Stimulated activated CD8-positive, alpha-beta memory T cell treated with anti-CD3 and anti-CD28 coated beads, Interleukin-4, amount 100 ng/mL, for 4 hours (primary cell): Measurements from ENCODE around the gene AQP6.
"Not testable (repeated sequence)": the region's sequence is repeated elsewhere in the genome, so short reads cannot be mapped to it uniquely, and the experiment has no call there.

Experiments
- DNase-seq, 2 donors: peaks; one replicate each; pipeline ENCODE4 v3.0.0-alpha.2; 2020; ENCODE audit warnings: low read depth in 2 of 2, low spot score in 1 of 2

The AQP6 gene

DNA sequence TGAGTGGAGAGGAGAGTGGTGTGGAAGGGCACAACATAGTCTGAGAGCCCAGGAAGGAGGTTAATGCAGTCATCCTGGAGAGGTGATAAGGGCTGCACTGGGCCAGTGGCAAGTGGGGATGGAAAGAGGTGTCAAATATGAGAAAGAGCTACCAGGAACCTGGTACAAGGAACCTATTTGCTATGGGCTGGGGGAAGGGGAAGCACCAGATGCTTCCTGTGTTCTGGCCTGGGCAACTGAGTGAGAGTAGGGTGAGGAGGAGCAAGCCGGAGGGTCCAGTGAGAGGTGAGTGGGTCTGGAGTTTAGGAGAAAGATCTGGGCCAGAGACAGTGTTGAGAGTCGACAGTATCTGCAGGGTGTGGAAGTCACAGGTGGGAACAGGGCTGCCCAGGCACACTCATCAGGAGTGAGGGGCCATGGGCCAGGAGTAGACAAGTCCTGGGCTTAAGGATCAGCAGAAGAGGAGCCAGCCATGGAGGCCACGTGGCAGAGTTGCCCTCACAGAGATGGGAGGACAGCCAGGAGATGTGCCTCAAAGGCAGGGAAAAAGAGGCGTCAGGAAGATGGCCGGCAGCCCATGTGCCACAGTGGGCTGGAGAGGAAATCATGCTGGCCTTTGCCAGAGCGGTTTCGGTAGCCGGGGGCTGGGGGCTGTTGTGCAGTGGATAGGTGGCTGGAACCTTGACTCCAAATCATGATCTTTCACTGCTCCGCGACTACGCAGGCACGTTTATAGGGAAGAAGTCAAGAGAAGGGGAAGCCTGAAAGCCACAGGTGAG lies 2.9 kb upstream of the AQP6 start:
- DNase-seq: no peak

DNA sequence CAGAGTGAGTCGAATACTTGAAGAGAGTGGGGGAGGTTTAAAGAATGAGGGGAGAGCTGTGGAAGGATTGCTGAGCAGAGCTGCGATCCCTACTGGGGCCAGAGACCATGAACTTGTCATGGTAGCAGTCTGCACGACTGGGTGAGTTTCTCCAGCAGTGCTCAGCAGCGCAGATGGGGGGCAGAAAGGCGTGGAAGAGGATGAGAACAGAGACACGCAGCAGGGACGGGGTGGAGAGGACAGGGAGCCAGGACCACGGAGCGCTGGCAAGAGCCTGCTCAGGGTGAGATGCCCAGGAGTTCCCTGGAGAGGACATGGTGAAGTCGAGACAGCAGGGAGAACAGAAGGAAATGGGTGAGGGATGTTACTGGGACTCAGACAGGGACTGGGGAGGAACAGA lies 2.1 kb upstream of the AQP6 start:
- DNase-seq: no peak

DNA sequence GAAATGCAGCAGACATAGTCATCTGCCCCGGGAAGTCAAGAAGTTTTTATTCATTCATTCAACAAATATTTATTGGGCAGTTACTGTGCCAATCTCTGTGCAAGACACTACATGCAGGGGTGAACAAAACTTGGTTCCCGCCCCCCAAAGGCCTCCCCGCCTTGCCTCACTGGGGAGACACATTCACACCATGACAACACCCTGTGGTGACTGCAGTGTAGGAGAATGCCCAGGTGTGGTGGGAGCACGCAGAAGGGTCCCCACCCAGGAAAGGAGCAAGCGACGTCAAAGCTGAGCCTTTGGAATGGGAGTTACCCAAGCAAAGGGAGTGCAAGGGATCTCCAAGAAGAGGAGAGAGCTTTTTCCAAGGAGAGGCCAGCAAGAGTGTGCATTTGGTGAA lies 1.6 kb upstream of the AQP6 start:
- DNase-seq: no peak

DNA sequence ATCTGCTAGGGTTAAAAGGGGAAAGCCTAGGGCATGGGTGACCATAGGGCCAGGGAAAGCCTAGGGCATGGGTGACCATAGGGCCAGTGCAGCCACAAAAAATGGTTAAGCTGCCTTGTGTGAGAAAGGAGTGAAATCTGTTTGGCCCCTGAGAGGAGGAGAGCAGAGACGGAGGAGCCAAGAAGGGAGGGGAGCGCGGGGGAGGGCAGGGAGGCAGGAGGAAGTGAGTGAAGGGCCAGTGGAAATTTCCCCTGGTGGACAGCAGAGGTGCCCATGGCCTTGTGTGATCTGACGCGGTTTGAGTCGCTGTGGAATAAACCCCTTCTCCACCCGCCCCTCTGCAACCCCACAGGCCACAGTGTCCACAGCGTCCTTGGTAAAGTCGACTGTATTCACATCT lies 618 bp upstream of the AQP6 start:
- no peak for DNase-seq

DNA sequence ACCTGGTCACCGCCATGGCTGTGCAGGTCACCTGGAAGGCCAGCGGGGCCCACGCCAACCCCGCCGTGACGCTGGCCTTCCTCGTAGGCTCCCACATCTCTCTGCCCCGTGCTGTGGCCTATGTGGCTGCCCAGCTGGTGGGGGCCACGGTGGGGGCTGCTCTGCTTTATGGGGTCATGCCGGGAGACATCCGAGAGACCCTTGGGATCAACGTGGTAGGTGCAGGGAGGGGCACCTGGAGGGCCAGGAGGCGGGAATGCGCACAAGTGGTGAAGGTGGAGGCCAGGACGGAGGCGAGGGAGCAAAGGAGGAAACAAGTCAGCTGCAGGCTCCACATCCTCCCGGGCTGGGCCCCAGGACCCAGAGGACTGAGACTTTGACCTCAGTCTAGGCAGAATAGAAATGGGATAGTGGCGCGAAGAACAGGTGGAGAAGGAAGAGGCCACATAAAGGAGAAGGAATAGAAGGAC lies 649 bp downstream of the AQP6 start:
- no peak for DNase-seq

DNA sequence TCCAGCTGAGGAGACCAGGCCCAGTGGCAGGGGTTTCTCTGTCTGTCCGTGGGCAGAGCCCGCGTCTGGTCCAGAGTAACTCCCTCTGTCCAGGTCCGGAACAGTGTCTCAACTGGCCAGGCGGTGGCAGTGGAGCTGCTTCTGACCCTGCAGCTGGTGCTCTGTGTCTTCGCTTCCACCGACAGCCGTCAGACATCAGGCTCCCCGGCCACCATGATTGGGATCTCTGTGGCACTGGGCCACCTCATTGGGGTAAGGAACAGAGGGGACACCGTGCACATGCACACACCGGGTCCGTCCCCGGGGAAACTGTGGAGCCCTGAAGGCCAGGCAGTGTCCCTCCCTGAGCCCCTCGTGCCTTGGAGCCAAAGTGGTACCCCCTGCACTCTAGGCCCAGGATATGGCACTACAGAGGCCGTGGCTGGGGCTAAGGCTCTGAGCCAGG lies 1.5 kb downstream of the AQP6 start:
- DNase-seq: no peak

DNA sequence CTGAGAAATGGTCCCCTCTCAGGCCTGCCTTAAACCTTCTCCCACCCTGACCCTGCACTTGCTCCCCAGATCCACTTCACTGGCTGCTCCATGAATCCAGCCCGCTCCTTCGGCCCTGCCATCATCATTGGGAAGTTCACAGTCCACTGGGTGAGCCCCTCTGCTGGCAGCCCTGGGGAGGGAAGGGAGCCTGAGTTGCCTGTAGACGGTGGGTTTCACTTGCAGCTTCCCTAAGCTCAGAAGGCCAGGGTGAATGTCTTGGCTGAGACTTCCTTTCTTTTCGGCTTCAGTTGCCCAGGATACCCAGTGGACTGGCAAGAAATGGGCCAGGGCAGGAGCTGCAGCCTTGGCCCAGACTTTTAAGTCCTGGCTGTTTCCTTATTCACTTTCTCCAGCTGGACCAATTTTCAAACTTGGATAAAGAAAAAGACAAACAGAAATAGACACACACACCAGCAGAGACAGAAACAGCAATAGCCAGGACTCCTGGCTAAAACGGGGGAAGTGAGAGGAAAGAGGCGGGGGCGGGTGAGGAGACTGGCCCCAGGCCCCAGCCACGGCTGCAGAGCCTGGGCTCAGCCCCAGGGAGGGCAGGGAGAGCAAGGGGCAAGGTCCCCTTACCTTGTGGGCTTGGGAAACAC lies 2.0 kb downstream of the AQP6 start:
- no peak for DNase-seq

DNA sequence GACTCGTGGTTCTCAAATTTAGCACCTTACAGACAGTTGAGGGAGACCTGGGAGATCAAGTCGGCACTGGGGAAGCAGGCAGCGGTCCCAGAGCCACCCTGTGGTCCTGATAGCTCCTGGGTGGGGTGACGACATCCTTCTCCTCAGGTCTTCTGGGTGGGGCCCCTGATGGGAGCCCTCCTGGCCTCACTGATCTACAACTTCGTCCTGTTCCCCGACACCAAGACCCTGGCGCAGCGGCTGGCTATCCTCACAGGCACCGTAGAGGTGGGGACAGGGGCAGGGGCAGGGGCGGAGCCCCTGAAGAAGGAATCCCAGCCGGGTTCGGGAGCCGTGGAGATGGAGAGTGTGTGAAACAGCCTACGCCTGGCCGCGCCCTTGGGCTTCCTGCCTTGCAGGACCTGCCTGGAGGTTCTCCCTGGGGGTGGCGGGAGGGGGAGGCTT lies 2.6 kb downstream of the AQP6 start:
- no peak for DNase-seq

DNA sequence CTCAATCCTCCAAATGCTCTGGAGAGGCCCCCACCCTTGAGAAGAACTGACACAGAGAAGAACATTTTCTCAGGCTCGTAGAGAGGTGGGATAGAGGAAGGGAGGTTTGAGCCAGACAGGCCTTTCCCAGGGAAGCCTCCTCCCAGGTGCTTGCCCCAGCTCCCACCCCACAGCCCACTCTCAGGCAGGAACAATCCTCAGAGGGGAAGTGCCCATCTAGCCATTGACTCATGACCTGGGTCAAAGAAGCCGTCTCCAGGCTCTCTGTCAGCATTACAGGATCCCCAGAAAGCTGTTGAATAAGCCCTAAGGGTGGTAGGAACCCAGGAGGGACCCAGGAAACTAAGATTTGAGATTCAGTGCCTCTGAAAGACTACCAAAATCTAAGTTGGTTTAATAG lies 3.8 kb downstream of the AQP6 start:
- DNase-seq: no peak

DNA sequence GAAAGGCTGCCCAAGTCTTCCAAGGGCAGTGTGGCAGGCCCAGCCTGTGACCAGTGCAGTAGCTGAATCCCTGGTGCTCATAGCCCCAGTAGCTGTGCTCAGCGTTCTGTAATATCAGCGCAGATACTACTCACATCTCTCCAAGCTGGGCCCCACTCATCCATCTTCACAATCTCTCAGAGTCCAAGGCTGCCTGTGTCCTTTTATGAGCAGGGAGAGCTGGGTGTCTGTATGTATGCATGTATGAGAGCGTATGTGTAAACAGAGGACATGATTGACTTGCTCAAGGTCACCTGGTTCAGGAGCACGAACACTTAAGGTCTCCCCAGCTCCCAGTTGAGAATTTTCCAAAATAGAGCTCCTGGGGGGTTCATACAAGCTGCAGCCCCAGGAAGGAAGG lies 5.4 kb downstream of the AQP6 start:
- DNase-seq: no peak

DNA sequence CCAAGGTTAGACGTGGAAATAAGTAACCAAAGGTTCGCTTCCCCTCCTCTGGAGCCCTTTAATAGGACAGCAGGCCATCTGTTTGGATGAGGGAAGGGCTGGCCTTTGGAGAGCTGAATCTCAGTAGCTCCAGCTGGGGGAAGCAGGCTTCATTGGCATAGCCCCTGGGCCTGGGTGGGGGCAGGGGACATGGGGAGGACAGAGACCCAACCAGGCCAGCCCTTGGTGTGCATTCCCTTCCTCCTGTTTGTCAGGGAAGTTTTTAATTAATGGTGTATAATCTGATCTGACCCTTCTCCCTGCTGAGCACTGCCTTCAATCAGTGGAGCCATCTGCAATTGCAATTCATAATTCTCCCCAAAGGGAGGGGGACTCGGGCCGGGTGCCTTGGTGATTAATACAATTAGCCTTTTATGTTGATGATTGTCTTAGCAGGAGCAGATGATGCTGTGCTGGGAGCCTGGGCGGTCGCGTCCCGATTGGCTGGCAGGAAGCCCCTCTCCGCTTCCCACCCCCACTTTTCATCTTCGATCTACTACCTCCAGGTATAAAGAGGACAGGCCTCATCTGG lies 6.4 kb downstream of the AQP6 start:
- DNase-seq: no peak

DNA sequence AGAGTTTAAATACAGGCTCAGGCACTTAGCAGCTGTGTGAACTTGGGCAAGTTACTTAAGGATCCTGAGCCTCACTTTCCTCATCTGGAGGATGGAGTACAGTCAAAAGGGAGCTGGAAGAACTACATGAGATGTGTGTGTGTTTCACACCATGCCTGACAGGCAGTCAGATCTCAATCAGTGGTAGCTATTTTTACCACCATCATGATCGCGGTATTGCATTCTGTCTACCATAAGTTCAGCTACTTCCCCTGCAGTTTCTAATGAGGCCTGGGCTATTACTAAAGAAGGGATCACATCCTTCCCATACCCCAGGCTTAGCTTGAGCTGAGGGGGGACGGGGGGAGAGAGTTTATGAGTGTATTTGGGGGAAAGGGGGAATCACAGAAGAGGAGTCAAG lies 7.0 kb downstream of the AQP6 start:
- no peak for DNase-seq

DNA sequence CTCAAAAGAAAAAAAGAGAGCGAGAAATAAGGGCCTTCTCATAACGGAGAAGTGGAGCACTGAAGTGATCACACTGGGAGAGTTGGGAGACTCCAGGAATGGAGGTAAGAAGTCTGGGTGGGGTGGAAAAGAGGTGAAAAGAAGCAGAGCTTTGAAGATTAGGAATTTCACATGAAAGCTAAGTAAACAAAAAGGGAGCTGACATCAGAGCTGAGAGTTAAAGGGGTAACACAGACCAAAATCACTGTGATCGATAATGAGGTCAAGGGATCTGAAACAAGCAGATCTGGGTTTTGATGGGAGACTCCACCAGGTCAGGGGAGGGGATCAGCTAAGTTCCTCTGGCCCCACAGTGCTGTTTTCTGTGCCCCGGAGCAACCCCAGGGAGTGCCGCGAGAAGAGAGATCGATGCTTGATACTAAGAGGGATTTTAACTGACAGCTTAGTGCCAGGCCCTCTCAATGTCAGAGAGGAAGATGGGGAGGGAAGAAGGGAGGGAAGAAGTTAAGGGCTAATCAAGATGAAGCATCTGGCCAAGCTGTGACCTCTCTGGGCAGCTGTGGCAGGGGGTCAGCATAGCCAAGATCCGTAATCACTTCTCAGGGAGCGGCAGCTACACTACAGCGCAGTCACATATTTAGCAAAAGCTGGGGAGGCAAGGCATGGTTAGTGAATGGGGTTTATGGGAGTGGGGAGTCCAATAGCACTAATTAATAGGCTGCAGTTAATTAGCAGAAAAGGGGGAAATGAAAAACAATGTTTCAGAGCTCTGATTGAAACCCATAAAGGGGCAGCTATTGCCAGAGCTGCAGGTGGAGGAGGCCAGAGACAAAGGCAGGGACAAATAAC lies 8.0 kb downstream of the AQP6 start:
- no peak for DNase-seq

DNA sequence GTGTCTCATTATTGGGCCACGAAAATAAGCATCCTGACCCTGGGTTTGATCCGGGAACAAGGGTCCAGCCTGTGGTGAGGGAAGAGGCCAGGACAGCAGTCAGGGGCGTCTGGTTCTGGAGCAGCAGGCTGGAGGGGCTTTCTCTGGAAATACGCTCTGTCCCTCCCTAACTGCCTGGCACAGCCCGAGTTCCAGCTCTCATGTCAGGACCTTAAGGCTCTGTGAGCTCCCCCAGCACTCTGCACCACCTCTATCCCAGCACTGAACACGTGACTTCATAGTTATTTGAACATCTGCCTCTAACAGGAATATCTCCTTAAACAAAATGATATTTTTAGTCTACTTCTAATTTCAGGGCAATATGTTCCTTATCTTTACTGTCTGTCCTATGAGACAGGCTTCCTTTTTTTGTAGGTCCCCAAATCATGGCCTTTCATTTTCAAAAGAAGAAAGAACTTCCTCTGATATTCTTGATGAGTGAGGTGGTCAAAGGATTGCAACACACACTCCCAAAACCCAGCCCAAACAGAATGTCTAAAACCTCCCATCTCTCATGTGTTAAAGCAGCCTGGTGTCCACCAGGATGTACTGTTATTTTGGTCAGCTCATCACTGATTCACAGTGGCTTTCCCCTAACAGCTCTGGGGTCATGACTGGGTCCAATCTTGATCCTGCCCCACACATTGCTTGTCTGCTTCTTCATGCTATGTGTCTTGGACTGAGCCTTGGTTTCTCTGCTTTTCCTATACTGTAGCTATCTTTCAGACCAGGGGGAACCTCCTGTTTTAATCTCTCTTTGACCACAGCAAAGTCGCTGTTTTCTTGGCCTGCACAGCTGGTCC lies 9.7 kb downstream of the AQP6 start:
- no peak for DNase-seq

DNA sequence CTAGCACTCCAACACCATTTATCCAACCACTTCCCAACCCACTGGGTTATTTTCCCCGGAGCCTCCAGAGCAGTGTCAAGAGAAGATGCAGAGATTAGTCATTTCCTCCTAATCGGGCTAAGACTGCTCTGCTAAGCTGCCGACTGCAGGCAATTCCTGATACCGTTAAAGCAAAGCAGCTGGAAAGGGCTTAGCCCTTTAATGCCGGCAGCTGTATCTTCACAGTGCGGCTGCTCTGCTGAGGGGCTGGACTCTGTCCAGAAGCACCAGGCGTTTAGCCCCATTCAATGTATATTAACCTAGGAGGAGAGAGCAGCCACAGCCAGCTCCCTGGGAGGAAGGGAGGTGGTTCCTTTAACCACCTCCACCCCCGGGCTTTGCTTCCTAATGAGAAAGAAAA lies 11.1 kb downstream of the AQP6 start:
- no peak for DNase-seq

DNA sequence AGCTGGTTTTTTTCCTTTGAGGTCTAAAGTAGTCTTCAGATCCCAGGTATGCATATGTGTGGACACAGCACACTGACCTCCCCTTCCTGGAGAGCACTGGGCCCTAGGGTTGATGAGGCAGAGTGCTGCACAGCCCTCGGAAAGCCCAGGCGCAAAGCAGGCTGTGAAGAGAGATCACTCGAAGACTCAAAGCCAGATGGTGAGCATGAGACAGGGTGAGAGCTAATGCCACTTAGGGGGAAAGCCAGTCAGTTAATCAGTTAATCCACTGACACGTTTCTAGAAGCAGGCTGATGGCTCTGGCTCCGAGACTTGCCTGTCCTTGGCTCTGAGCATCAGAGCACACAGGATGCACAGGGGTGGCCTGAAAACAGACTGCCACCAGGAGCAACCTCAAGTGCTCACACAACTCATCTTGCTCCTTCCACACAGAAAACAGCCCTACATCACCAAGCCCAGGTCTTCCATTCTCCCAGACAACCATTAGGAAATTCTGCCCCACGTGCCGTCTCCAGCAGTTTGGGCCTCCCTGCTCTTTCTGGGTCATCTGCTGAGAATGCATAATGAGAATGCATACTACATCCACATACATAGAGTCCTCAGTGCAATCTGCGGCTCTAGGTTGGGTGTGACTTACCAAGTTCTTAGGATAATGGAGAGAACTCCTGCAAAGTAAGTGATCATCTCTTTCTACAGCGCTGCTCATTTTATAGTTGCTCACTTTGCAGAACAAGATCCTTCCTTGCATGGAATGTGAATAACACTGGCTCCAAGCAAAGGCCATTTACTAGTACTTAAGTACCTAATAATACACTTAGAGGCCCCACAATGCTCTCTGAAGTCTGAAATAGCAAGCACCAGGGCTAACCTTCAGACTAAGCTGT lies 12.0 kb downstream of the AQP6 start:
- DNase-seq: no peak

DNA sequence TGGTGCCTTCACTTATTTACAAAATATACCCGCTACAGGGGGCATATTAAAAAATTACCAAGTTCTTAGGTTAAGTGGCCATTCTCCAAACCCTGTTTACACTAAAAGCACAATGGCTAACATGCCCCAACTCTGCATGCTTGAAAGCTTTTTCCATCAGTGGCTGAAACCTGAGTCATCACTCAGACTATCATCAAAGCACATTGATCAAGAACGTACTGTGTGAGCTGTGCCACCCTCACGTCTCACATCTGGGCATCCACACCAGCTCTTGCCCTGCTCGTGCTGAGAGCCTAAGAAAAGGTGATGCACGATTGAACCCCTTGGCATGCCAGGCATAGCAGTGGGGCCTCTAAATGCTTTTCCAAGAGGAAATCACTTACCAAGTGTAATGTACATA lies 13.2 kb downstream of the AQP6 start:
- no peak for DNase-seq

DNA sequence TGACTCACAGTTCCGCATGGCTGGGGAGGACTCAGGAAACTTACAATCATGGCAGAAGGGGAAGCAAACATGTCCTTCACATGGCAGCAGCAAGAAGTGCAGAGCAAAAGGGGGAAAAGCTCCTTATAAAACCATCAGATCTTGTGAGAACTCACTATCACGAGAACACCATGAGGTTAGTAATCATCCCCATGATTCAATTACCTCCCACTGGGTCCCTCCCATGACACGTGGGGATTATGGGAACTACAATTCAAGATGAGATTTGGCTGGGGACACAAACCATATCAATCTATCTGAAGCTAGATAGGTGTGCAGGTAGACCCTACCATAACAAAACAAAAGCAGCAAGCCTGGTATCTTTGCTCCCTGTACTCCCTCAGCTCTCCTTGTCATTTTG lies 13.7 kb downstream of the AQP6 start:
- not testable (repeated sequence) for DNase-seq

DNA sequence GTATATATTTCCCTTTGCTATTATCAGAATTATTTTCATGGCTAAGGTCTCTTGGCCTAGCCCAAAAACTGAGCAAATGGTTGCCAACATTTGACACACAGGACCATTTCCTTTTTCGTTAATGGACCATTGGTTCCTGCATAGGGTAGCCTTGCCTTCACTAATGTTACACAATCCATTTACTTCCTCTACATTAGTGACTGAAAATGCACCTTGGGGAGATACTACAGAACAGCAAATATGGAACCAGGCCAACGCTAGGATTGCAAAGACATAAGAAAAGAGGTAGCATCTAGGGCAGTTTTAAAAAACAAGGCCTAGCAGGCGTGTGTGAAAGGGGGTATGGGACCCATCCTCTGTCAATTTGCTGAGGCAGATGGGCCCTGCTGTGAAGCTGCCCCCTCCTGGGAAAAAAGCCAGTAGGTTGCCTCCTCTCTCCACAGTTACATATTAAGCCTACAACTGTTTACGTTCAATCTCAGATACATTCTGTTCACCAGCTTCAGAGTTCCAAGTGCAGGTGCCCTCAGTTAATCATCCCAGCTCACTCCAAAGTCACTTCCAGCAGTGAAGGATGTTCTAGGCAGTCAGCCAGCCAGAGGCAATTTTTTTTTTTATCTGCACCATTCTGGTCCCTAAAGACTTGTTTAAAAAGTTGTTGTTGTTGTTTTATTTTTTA lies 15.0 kb downstream of the AQP6 start:
- DNase-seq: no peak
